Psoas muscle (tissue), 8 donors: ENCODE results near the gene ABCB4. TPM values are rescaled to one million over a fixed set of nuclear protein-coding genes. Genes with fewer than 3 reads are reported as not detected.

Source experiments
- ATAC-seq, 4 donors: fragments of 200-7000 bp; cut with Tn5 transposase; one replicate each; pipeline ENCODE4 v1.9.1; 2020; ENCODE audit warnings: moderate library complexity in 3 of 4, mild to moderate bottlenecking in 2 of 4
- DNase-seq, 2 donors: peaks; one replicate each; pipeline ENCODE4 v3.0.0-alpha.2; 2020
- H3K27ac ChIP-seq: fragments of 200-600 bp; one replicate; pipeline ENCODE4 v1.8.0; 2022
- H3K27me3 ChIP-seq, 3 donors: fragments of 200-600 bp in 1 of 3; one replicate each; pipeline versions ENCODE4 v1.6.1 to v1.8.0; 2013 to 2022; ENCODE audit warnings: low read length in 2 of 3, mild to moderate bottlenecking in 2 of 3, moderate library complexity in 1 of 3; ENCODE audit not compliant: insufficient read depth in 3 of 3
- H3K36me3 ChIP-seq, 2 donors: fragments of 200-600 bp in 1 of 2; one replicate each; pipeline versions ENCODE4 v1.6.1 to v1.8.0; 2013 to 2022; ENCODE audit warnings: low read depth in 1 of 2, mild to moderate bottlenecking in 1 of 2, moderate library complexity in 1 of 2; ENCODE audit not compliant: insufficient read depth in 1 of 2
- H3K4me1 ChIP-seq: fragments of 200-600 bp; one replicate; pipeline ENCODE4 v1.8.0; 2022
- H3K4me3 ChIP-seq: fragments of 200-600 bp; one replicate; pipeline ENCODE4 v1.8.0; 2022; ENCODE audit warnings: mild to moderate bottlenecking
- H3K9me3 ChIP-seq: fragments of 200-600 bp; one replicate; pipeline ENCODE4 v1.8.0; 2022
- WGBS, 3 donors: extraction: QIAGEN DNeasy Blood & Tissue Kit; methylation state at CpG; one replicate each; pipeline versions ENCODE4 v1.1.6 to v1.1.7; 2013; 5-methylcytosine and 5-hydroxymethylcytosine counted together
- intact Hi-C, 2 donors: fragments of 100-400 bp; cut with DNase I; formaldehyde crosslinking; loops; one replicate each; pipeline versions ENCODE4 v1.11.0 to v1.14.2; 2022
- polyA plus RNA-seq, 3 donors: library from polyadenylated mRNA; stranded (reverse); fragments of 200-250 nt; gene quantifications; one replicate each; pipeline ENCODE4 v1.2.3, GENCODE V29; 2013
- total RNA-seq, 4 donors: library from RNA; stranded (reverse); fragmentation: NEBNext Ultra II Directional in 2 of 4; extraction: Animal tissue kit (Norgen Biotek cat#: 25700) in 2 of 4; gene quantifications; one replicate each; pipeline versions ENCODE4 v1.2.1 to v1.2.4, GENCODE V29; 2021 to 2023
- TF ChIP-seq, protein P1 (sequence below): fragments of 200-600 bp; IDR thresholded peaks from one replicate; pipeline ENCODE4 v1.8.0; 2022; ENCODE audit warnings: antibody characterized with exemption
- donor health status: healthy with polysubstance abuse.
- donor health status: DM: no; HTN: no; CAD: no; lungs with moderate emphysema.
- donor health status: Bipolar disorder and iron deficiency.
- donor health status: healthy.
- donor health status: DM: yes; HTN: yes; CAD: no.
- donor health status: DM: no; HTN: no; CAD: no.
- donor health status: DM: no; HTN: no; CAD: no.
- donor health status: DM: yes; HTN: yes; CAD: no.

The ABCB4 gene
- total and polyA plus RNA-seq, 7 donors: 1.1 to 4.0 (median 2.0) TPM

GRCh38 chr7:87482115-87482514, 6.6 kb upstream of the ABCB4 start:
- intact Hi-C loops: no loop called here
- no peak overlapping the region for H3K27ac ChIP-seq
- DNase-seq (no peak), ATAC-seq (no peak)
- no peak overlapping the region for H3K4me3 ChIP-seq
- TF ChIP-seq, protein P1, sequence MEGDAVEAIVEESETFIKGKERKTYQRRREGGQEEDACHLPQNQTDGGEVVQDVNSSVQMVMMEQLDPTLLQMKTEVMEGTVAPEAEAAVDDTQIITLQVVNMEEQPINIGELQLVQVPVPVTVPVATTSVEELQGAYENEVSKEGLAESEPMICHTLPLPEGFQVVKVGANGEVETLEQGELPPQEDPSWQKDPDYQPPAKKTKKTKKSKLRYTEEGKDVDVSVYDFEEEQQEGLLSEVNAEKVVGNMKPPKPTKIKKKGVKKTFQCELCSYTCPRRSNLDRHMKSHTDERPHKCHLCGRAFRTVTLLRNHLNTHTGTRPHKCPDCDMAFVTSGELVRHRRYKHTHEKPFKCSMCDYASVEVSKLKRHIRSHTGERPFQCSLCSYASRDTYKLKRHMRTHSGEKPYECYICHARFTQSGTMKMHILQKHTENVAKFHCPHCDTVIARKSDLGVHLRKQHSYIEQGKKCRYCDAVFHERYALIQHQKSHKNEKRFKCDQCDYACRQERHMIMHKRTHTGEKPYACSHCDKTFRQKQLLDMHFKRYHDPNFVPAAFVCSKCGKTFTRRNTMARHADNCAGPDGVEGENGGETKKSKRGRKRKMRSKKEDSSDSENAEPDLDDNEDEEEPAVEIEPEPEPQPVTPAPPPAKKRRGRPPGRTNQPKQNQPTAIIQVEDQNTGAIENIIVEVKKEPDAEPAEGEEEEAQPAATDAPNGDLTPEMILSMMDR: no peak
- no peaks in the 10 kb centered on the region for H3K4me1 ChIP-seq
- 41 to 49% (median 44%) methylated on average over 3 of the region's 3 CpGs for WGBS, 3 donors
- H3K36me3 ChIP-seq: no peaks in the 10 kb centered on the region
- no peaks in the 10 kb centered on the region for H3K9me3 ChIP-seq
- H3K27me3 ChIP-seq: peaks cover 0 to 2% (median 0%) of the 10 kb centered on the region in 3 donors

- no peak for ATAC-seq
- Histone ChIP-seq H3K9me3 (no peaks in the 10 kb centered on the region), H3K27me3 (peaks cover 0 to 2% (median 0%) of the 10 kb centered on the region in 3 donors), H3K27ac (no peak overlapping the region), H3K36me3 (no peaks in the 10 kb centered on the region), H3K4me1 (no peaks in the 10 kb centered on the region), H3K4me3 (no peak overlapping the region)
- DNase-seq: no peak
- WGBS, 3 donors: 94 to 95% (median 95%) methylated on average over 2 of the region's 2 CpGs
- intact Hi-C loops: no loop called here
- TF ChIP-seq, protein P1: no peak
Observed at GRCh38 chr7:87480386-87480785, 4.9 kb upstream of the ABCB4 start.

DNA sequence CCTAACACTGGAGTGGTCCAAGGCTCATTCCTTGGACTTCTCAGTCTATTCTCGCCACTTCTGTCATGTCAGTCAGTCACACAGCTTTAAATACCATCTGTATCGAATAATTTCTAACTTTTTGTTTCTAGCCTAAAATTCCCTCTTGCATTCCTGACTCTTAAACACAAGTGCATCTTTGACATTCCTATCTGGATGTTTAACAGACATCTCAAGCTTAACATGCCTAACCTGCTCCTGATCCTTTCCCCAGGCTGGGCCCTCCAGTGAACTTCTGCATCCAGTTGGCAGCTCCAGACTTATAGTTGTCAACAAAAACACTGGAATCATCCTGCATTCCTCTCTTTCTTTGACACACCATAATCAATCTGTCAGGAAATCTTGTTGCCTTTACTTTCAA, 4.5 kb upstream of the ABCB4 start:
- DNase-seq: no peak
- TF ChIP-seq, protein P1: no peak
- ATAC-seq: no peak
- Histone ChIP-seq H3K4me3 (no peak overlapping the region), H3K27ac (no peak overlapping the region), H3K36me3 (no peaks in the 10 kb centered on the region), H3K4me1 (no peaks in the 10 kb centered on the region), H3K27me3 (peaks cover 0 to 2% (median 0%) of the 10 kb centered on the region in 3 donors), H3K9me3 (no peaks in the 10 kb centered on the region)
- intact Hi-C loops: no loop called here
- 80 to 87% (median 82%) methylated on average over 2 of the region's 2 CpGs for WGBS, 3 donors

DNA sequence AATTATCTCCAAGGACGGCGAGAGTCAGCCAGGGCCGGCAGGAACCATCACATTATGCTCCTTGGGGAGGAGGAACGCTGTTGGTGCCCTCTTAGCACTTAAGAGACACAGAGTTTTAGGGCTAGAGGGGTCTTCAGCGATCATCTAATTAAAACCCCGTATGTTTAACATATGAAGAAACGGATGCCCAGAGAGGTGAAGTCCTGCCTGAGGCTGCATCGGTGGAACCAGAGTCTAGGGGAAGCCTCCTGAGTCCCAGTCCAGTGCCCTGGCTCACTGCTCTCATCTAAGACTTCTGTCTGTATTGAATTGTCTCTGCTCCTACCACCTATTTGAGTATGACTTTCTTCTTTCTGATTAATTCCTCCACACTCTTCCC, 688 bp upstream of the ABCB4 start:
- DNase-seq: no peak
- WGBS, 3 donors: 21 to 37% (median 30%) methylated on average over 8 of the region's 8 CpGs
- Histone ChIP-seq H3K36me3 (no peaks in the 10 kb centered on the region), H3K4me1 (peaks cover 16% of the 10 kb centered on the region), H3K27me3 (peaks cover 0 to 2% (median 0%) of the 10 kb centered on the region in 3 donors), H3K9me3 (no peaks in the 10 kb centered on the region), H3K4me3 (peak overlapping the region; percentile 73), H3K27ac (peak overlapping the region; percentile 86)
- intact Hi-C loops: no loop called here
- TF ChIP-seq, protein P1: no peak
- ATAC-seq: no peak
